H9 (cell line): Measurements from ENCODE around the gene FAM13A. TPM values are rescaled to one million over a fixed set of nuclear protein-coding genes. Genes with fewer than 3 reads are reported as not detected.

Experiments
- DNase-seq: peaks from one replicate; pipeline ENCODE4 v3.0.0-alpha.2; 2017
- H2AFZ ChIP-seq: one replicate; pipeline ENCODE4 v1.6.1; 2013; ENCODE audit warnings: mild to moderate bottlenecking, low read length, control low read depth, moderate library complexity
- H2AK5ac ChIP-seq: 2 replicates; pipeline ENCODE4 v1.6.1; 2013; ENCODE audit warnings: low read length, control low read depth, mixed read lengths; ENCODE audit not compliant: insufficient read length
- H2BK120ac ChIP-seq: one replicate; pipeline ENCODE4 v1.6.1; 2013; ENCODE audit warnings: low read depth, mild to moderate bottlenecking, low read length, control low read depth, inconsistent platforms; ENCODE audit not compliant: poor library complexity, severe bottlenecking
- H2BK12ac ChIP-seq: 2 replicates; pipeline ENCODE4 v1.6.1; 2013; ENCODE audit warnings: low read length, control low read depth, mixed read lengths, low read depth; ENCODE audit not compliant: insufficient read length
- H2BK15ac ChIP-seq: 2 replicates; pipeline ENCODE4 v1.6.1; 2013; ENCODE audit warnings: low read depth, low read length, control low read depth
- H2BK20ac ChIP-seq: one replicate; pipeline ENCODE4 v1.6.1; 2013; ENCODE audit warnings: low read depth, mild to moderate bottlenecking, low read length, control low read depth, inconsistent platforms; ENCODE audit not compliant: poor library complexity, severe bottlenecking
- H2BK5ac ChIP-seq: 2 replicates; pipeline ENCODE4 v1.6.1; 2013; ENCODE audit warnings: low read length, control low read depth, mixed read lengths; ENCODE audit not compliant: insufficient read length
- H3K14ac ChIP-seq: 2 replicates; pipeline ENCODE4 v1.6.1; 2013; ENCODE audit warnings: low read length, control low read depth; ENCODE audit not compliant: insufficient read depth
- H3K18ac ChIP-seq: 2 replicates; pipeline ENCODE4 v1.6.1; 2013; ENCODE audit warnings: low read depth, mild to moderate bottlenecking, mixed read lengths, low read length, control low read depth; ENCODE audit not compliant: insufficient read length
- H3K23ac ChIP-seq: 2 replicates; pipeline ENCODE4 v1.6.1; 2013; ENCODE audit warnings: low read length, control low read depth, mixed read lengths, low read depth; ENCODE audit not compliant: insufficient read length
- H3K23me2 ChIP-seq: 2 replicates; pipeline ENCODE4 v1.6.1; 2013; ENCODE audit warnings: low read depth, mild to moderate bottlenecking, mixed read lengths, low read length, control low read depth; ENCODE audit not compliant: insufficient read length, poor library complexity, severe bottlenecking
- H3K27ac ChIP-seq: 2 replicates; pipeline ENCODE4 v1.5.1; 2013; ENCODE audit warnings: low read length, control low read depth, mixed read lengths, low read depth; ENCODE audit not compliant: insufficient read length
- H3K27me3 ChIP-seq: 2 replicates; pipeline ENCODE4 v1.6.1; 2013; ENCODE audit warnings: low read length, control low read depth, inconsistent platforms; ENCODE audit not compliant: insufficient read depth
- H3K4ac ChIP-seq: 2 replicates; pipeline ENCODE4 v1.6.1; 2013; ENCODE audit warnings: low read depth, mild to moderate bottlenecking, control low read depth, inconsistent platforms, low read length, moderate library complexity
- H3K4me1 ChIP-seq: 2 replicates; pipeline ENCODE4 v1.6.1; 2013; ENCODE audit warnings: low read length, control low read depth, inconsistent platforms; ENCODE audit not compliant: insufficient read depth
- H3K4me2 ChIP-seq: 2 replicates; pipeline ENCODE4 v1.6.1; 2013; ENCODE audit warnings: low read length, control low read depth, mixed read lengths; ENCODE audit not compliant: insufficient read length, insufficient read depth
- H3K56ac ChIP-seq: 2 replicates; pipeline ENCODE4 v1.6.1; 2013; ENCODE audit warnings: low read depth, mild to moderate bottlenecking, mixed read lengths, low read length, control low read depth; ENCODE audit not compliant: insufficient read length
- H3K79me1 ChIP-seq: 2 replicates; pipeline ENCODE4 v1.6.1; 2013; ENCODE audit warnings: low read depth, mild to moderate bottlenecking, moderate library complexity, low read length, control low read depth, inconsistent platforms; ENCODE audit not compliant: insufficient read depth, poor library complexity, severe bottlenecking
- H3K79me2 ChIP-seq: 2 replicates; pipeline ENCODE4 v1.6.1; 2013; ENCODE audit warnings: low read length, control low read depth, inconsistent platforms; ENCODE audit not compliant: insufficient read depth
- H3K9ac ChIP-seq: 2 replicates; pipeline ENCODE4 v1.6.1; 2013; ENCODE audit warnings: low read length, control low read depth, mixed read lengths; ENCODE audit not compliant: insufficient read length; ENCODE audit errors: extremely low read depth
- H3K9me3 ChIP-seq: one replicate; pipeline ENCODE4 v1.6.1; 2013; ENCODE audit warnings: low read depth, low read length, inconsistent platforms; ENCODE audit not compliant: control insufficient read depth
- H3T11ph ChIP-seq: one replicate; pipeline ENCODE4 v1.6.1; 2013; ENCODE audit warnings: mild to moderate bottlenecking, low read length, control low read depth, inconsistent platforms
- H4K20me1 ChIP-seq: one replicate; pipeline ENCODE4 v1.6.1; 2013; ENCODE audit not compliant: control insufficient read depth, insufficient read length, insufficient read depth
- H4K5ac ChIP-seq: 2 replicates; pipeline ENCODE4 v1.6.1; 2013; ENCODE audit warnings: low read depth, mild to moderate bottlenecking, mixed read lengths, low read length, control low read depth; ENCODE audit not compliant: insufficient read length
- H4K8ac ChIP-seq: replicated peaks from 2 replicates; pipeline ENCODE4 v1.6.1; 2013; ENCODE audit warnings: low read length, control low read depth, mixed read lengths, low read depth; ENCODE audit not compliant: insufficient read length
- H4K91ac ChIP-seq: 2 replicates; pipeline ENCODE4 v1.6.1; 2013; ENCODE audit warnings: low read depth, mild to moderate bottlenecking, moderate library complexity, mixed read lengths, low read length, control low read depth; ENCODE audit not compliant: insufficient read length
- H3K27ac Mint-ChIP-seq, 3 experiments: 2 replicates in 2 of 3; 3 replicates in 1 of 3; pipeline ENCODE4 v1.8.0; 2020 to 2021; ENCODE audit warnings: mixed read lengths in 3 of 3, mild to moderate bottlenecking in 1 of 3, moderate library complexity in 1 of 3
- H3K27me3 Mint-ChIP-seq: 2 replicates; pipeline ENCODE4 v1.8.0; 2021; ENCODE audit warnings: low read depth, mild to moderate bottlenecking, moderate library complexity, mixed read lengths
- H3K36me3 Mint-ChIP-seq, 3 experiments: 2 replicates in 2 of 3; 3 replicates in 1 of 3; pipeline ENCODE4 v1.8.0; 2020 to 2021; ENCODE audit warnings: low read depth in 3 of 3, mixed read lengths in 3 of 3; ENCODE audit not compliant: insufficient read depth in 1 of 3
- H3K4me1 Mint-ChIP-seq, 2 experiments: 2 replicates each; pipeline ENCODE4 v1.8.0; 2020; ENCODE audit warnings: mixed read lengths in 2 of 2
- H3K4me3 Mint-ChIP-seq, 2 experiments: 2 replicates in 1 of 2; 3 replicates in 1 of 2; pipeline ENCODE4 v1.8.0; 2020 to 2021; ENCODE audit warnings: mild to moderate bottlenecking in 2 of 2, mixed read lengths in 2 of 2, moderate library complexity in 1 of 2
- H3K9me3 Mint-ChIP-seq, 2 experiments: 2 replicates in 1 of 2; 3 replicates in 1 of 2; pipeline ENCODE4 v1.8.0; 2020; ENCODE audit warnings: mild to moderate bottlenecking in 2 of 2, mixed read lengths in 2 of 2, moderate library complexity in 1 of 2
- WGBS: extraction: QIAGEN DNeasy Blood & Tissue Kit; methylation state at CpG from one replicate; pipeline ENCODE4 v1.1.7; 2013; ENCODE audit warnings: missing lambda C conversion rate, low lambda C conversion rate, mixed read lengths; ENCODE audit not compliant: insufficient read length; ENCODE audit errors: extremely low coverage; 5-methylcytosine and 5-hydroxymethylcytosine counted together
- total RNA-seq: library from RNA; stranded (reverse); gene quantifications from 2 replicates; pipeline ENCODE4 v1.2.1, GENCODE V29; 2021
- TF ChIP-seq, protein P1 (sequence below): fragments of 200-600 bp; sonication (generic); conservative IDR thresholded peaks from 3 replicates; pipeline ENCODE4 v1.8.0; 2021; ENCODE audit warnings: antibody characterized with exemption, mild to moderate bottlenecking

Gene FAM13A
- total RNA-seq, 1 experiment from 2014 or later = 12.7 TPM

DNA sequence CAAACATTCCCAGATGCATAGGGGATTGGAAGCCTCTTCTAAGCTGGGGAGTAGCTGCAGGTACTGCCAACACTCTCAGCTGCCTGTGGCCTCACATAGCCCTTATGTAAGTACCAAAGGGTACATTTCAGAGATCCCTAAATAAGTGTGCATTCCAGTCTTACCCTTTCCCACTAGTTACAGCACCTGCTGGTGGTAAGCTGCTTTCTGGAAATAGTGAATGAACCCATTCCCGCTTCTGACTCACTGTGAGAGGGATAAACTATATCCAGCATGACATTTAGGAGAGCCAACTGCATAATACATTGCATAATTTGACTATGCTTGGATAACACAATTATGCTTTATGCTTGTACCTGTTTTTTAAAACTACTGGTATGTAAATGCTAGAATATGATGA, 149.0 kb downstream of the FAM13A start:
- TF ChIP-seq, protein P1, sequence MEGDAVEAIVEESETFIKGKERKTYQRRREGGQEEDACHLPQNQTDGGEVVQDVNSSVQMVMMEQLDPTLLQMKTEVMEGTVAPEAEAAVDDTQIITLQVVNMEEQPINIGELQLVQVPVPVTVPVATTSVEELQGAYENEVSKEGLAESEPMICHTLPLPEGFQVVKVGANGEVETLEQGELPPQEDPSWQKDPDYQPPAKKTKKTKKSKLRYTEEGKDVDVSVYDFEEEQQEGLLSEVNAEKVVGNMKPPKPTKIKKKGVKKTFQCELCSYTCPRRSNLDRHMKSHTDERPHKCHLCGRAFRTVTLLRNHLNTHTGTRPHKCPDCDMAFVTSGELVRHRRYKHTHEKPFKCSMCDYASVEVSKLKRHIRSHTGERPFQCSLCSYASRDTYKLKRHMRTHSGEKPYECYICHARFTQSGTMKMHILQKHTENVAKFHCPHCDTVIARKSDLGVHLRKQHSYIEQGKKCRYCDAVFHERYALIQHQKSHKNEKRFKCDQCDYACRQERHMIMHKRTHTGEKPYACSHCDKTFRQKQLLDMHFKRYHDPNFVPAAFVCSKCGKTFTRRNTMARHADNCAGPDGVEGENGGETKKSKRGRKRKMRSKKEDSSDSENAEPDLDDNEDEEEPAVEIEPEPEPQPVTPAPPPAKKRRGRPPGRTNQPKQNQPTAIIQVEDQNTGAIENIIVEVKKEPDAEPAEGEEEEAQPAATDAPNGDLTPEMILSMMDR = no peak
- peaks cover 14 to 24% (median 19%) of the 10 kb centered on the region in 3 experiments; a peak in 6 of 7 replicates for H3K36me3 Mint-ChIP-seq
- no peaks in the 10 kb centered on the region for H3K79me1 ChIP-seq

More for the DNA sequence above, 149.0 kb downstream of the FAM13A start:
- Histone ChIP-seq H3K4ac (no peak overlapping the region), H4K5ac (no peak overlapping the region), H3K4me1 (no peaks in the 10 kb centered on the region), H3K18ac (no peak overlapping the region), H2AFZ (no peak overlapping the region), H3K23ac (no peak overlapping the region), H3K27me3 (no peaks in the 10 kb centered on the region), H2AK5ac (no peak overlapping the region), H2BK12ac (no peak overlapping the region), H3K9ac (no peak overlapping the region), H4K20me1 (no peaks in the 10 kb centered on the region), H3K56ac (no peak overlapping the region), H3K23me2 (no peaks in the 10 kb centered on the region), H2BK20ac (no peak overlapping the region), H3K14ac (no peak overlapping the region), H4K8ac (no peak overlapping the region), H3K27ac (no peak overlapping the region), H3T11ph (no peak overlapping the region), H2BK15ac (no peak overlapping the region), H2BK5ac (no peak overlapping the region), H2BK120ac (no peak overlapping the region), H3K9me3 (no peaks in the 10 kb centered on the region), H4K91ac (no peak overlapping the region), H3K79me2 (no peaks in the 10 kb centered on the region), H3K4me2 (no peak overlapping the region)
- H3K27me3 Mint-ChIP-seq = no peaks in the 10 kb centered on the region
- peaks cover 5 to 8% of the 10 kb centered on the region in 2 experiments; a peak in 2 of 5 replicates for H3K9me3 Mint-ChIP-seq
- no peaks in the 10 kb centered on the region for H3K4me1 Mint-ChIP-seq
- no peak for DNase-seq
- no peak overlapping the region for H3K27ac Mint-ChIP-seq
- H3K4me3 Mint-ChIP-seq = no peak overlapping the region
- no CpG with 5 or more reads among the region's 1 CpG for WGBS
